ENCODE measurements around the gene MMP24. TPM values are rescaled to one million over a fixed set of nuclear protein-coding genes. Genes with fewer than 3 reads are reported as not detected.
"Not testable (repeated sequence)": the region's sequence is repeated elsewhere in the genome, so short reads cannot be mapped to it uniquely, and the experiment has no call there.

The MMP24 gene
- under 1 TPM in 1 of 2 experiments, not detected in 1; 0.04 TPM for total RNA-seq

DNA sequence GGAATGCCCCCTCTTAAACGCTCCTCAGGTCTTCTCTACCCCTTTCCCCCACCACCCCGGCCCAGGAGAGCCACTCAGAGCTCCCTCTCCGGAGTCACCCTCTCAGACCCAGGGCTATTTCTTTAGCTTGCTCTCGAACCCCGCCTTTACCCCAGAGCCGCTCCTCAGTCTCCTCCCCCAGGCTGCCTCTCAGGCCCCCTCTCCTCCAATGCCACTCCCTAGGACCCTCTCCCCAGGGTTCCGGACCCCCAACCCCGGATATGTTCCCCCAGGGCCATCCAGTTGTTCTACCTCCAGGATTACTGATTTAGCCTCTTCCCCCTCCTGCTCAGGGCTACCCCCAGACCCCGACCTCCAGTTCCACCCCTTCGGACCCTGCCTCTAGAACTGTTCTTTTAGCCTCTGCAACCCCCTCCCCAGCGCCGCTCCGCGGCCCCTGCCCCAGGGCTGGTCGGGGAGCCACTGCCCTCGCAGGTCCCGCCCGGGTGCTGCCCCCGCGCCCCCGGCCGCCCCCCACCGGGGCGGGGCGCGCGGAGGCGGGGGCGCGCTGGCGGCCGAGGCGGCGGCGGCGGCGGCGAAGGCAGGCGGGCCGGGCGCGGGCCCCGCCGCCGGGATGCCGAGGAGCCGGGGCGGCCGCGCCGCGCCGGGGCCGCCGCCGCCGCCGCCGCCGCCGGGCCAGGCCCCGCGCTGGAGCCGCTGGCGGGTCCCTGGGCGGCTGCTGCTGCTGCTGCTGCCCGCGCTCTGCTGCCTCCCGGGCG lies at the start of gene MMP24:
Gene MMP24, plus strand, starts transcription at position 565 of the 758 bp plus-strand sequence. Its CDS starts 49 bp downstream, at position 614.
- POLR2A ChIA-PET = interaction anchor here (0.5 to 0.7 kb wide), 2 partner anchors 100 to 228 kb away, joined by 3 to 8 read pairs; no protein-coding TSS in a partner anchor
- CTCF ChIA-PET = no interaction called here

- ChIA-PET POLR2A (no interaction called here), CTCF (interaction anchor here (0.6 to 0.7 kb wide), 3 partner anchors 43 to 407 kb away, joined by 3 to 5 read pairs (median 3); no protein-coding TSS in a partner anchor)
These were observed 46.9 kb upstream of the MMP24 start for GRCh38 chr20:35179292-35180212.

DNA sequence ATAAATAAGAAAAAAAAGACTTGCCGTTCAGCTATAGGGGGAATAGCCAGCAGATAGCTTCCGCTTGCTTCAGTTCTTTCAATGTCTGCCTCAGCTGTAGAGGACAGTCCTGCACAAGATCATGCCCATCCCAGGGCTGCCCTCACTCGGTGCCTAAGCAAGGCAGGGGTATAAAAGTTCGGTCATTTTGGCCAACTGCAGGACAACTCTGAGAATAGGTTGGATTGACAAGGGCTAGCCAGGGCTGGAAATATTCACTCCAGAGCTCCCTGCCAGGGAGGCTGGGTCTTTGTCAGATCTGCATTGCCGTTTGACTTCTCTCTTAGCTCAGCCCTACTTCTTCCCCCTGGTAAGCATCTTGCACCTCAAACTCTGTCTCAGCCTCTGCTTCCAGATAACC lies 46.2 kb upstream of the MMP24 start:
- ChIA-PET POLR2A (no interaction called here), CTCF (no interaction called here)

DNA sequence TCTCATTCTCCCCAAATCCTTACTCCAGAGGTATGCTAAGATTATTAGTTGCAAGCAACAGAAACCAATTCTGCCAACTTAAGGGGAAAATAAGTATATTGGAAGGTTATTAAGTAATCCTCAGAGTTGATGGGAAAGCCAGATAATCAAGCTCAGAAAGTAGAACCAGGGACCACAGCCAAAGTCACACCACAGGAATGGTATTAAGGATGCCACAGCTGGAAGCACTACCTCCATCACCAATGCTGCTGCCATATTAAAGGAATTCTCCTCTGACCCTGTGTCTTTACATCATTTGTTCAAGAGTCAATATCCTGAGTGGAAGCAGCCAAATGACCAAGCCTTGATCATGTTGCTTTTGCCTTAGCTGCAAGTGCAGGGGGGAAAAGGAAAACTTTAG lies 44.8 kb upstream of the MMP24 start:
- ChIA-PET POLR2A (no interaction called here), CTCF (no interaction called here)

DNA sequence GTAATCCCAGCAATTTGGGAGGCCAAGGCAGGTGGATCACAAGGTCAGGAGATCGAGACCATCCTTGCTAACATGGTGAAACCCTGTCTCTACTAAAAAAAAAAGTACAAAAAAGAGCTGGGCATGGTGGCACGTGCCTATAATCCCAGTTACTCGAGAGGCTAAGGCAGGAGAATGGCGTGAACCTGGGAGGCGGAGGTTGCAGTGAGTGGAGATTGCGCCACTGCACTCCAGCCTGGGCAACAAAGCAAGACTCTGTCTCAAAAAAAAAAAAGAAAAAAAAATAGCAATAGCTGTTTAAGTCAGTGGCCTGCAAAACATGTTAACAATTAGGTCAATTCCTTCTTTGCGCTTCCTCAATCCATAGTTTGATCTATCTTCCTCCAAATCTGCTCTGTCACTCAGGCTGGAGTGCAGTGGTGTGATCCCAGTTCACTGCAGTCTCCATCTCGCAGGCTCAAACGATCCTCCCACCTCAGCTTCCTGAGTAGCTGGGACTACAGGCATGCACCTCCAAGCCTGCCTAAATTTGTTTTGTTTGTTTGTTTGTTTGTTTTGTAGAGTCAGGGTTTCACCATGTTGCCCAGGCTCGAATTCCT lies 39.7 kb upstream of the MMP24 start:
- POLR2A ChIA-PET, CTCF ChIA-PET: not testable (repeated sequence)

DNA sequence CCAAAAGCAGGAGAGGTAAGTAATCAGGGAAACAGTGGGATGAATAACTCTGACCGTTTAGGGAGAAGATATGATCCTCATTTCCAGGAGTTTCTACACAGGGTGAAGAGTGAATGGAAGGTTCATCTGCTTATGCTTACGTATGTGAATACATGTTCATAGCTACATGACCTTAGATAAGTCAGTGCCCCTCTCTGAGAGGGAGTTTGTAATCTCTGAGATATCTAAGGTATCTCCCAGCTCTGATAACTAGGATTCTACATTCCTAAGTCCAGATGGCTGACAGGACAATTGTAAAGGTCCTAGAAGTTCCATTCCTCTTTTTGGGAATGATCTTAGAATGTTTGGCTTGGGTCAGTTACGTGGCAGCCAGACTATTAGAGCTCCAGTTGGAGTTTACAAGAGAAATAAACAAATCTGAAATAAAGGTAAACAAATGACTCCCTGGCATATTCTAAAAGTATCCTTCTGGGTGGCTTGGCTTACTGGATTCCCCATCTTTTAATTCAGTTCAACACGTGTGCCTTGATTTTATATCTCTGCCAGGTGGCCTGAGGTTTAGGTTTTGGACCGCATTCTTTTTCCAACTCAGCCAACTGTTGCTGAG lies 38.8 kb upstream of the MMP24 start:
- CTCF ChIA-PET = no interaction called here
- POLR2A ChIA-PET = no interaction called here

DNA sequence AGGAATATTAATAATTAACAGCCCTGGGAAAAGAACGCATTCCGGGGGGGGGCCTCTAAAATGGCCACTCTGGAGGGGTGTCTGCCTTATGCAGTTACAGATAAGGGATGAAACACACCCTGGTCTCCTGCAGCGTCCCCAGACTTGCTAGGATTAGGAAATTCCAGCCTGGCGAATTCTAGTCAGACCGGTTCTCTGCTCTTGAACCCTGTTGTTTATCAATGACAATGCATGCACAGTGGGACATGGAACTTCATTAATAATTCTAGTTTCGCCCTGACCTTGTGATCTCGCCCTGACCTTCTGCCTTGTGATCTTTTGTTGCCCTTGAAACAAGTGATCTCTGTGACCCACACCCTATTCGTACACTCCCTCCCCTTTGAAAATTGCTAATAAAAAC lies 37.3 kb upstream of the MMP24 start:
- POLR2A ChIA-PET, CTCF ChIA-PET: not testable (repeated sequence)

GRCh38 chr20:35190556-35190955 lies 35.9 kb upstream of the MMP24 start:
- POLR2A ChIA-PET = no interaction called here
- CTCF ChIA-PET = no interaction called here

DNA sequence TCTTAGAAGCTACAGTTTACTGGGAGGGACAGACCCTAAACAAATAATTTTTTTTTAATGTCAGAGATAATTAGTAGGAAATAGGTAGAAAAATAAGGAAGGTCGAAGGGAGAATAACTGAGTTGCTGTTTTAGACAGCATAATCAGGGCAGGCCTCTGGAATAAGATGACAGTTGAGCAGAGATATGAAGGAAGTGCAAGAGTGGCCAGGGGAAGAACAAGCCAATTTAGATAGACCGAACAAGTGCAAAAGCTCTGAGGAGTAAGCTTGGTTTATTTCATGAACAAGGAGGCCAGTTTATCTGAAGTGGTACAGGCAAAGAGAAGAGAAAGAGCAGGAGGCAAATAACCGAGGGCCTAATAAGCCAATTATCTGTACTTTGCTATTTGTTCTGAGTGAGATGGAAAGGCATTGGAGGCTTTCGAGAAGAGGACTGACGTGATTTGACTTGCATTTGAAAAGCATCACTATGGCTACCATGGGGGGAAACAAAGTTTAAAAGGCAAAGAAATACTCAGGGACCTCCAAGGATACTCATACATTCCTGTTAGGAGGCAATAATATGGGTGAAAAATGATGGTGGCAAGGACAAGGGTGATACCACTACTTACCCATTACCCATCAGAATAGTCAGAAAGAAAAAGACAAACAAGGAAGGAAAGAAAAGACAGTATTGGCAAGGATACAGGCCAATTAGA lies 34.9 kb upstream of the MMP24 start:
- ChIA-PET CTCF (interaction anchor here (0.9 kb wide), 1 partner anchor 47 kb away, joined by 3 read pairs; no protein-coding TSS in a partner anchor), POLR2A (no interaction called here)

DNA sequence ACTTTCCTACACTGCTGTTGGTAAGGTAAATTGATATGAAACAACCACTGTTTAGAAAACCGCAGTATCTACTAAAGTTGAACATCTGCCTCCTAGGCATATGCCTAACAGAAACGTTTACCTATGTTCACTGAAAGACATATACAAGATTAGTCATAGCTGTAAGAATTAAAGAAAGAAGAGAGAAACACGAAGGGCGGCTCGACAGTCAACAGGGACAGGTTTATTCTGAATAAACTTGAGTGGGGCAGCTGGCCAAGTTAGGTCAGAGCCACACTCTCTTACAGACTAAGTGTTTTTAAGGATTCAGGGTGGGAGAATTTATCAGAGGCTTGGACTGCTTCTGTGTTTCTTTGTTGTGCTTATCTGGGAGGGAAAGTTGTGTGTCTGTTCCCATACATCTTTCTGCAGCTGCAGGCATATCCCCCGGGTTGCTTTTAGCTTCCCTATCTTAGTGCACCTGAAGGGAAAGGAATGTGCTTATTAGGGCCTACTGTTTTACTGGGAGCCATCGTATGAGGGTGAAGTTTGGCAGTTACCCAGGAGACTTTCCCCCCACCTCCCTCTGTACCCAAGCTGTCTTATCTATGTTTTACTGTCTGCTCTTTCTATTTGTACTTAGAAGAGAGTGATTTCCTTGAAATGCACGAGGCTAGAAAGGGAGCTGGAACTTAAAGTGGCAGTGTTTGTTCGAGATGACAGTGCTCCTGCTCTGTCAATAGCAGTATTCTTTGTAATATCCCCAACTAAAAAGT lies 34.2 kb upstream of the MMP24 start:
- POLR2A ChIA-PET = no interaction called here
- CTCF ChIA-PET = interaction anchor here (0.9 to 1.5 kb wide), 2 partner anchors 48 to 96 kb away, joined by 3 to 5 read pairs; no protein-coding TSS in a partner anchor

DNA sequence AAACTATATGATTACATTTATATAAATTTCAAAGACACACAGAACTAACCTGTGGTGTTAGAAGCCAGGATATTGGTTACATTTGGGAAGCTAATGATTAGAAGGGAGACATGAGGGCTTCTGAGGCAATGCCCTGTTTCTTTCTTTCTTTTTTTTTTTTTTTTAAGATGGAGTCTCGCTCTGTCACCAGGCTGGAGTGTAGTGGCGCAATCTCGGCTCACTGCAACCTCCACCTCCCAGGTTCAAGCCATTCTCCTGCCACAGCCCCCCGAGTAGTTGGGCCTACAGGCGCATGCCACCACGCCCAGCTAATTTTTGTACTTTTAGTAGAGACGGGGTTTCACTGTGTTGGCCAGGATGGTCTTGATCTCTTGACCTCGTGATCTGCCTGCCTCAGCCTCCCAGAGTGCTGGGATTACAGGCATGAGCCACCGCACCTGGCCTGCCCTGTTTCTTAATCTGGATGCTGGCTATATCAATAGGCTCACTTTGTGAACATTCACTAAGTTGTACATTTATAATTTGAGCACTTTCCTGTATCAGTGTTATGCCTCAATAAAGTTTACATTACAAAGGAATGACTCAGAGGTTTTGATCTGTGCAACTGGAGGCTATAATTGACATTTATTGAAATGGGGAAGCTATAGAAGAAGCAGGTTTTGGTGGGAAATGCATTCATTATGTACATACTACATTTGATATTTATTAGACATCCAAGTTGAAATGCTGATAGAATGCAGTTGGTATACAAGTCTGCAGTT lies 33.3 kb upstream of the MMP24 start:
- CTCF ChIA-PET = interaction anchor here (1.0 to 1.5 kb wide), 2 partner anchors 45 to 97 kb away, joined by 3 to 5 read pairs; no protein-coding TSS in a partner anchor
- POLR2A ChIA-PET = not testable (repeated sequence)

GRCh38 chr20:35196313-35196712 lies 30.2 kb upstream of the MMP24 start:
- CTCF ChIA-PET = no interaction called here
- POLR2A ChIA-PET = no interaction called here

DNA sequence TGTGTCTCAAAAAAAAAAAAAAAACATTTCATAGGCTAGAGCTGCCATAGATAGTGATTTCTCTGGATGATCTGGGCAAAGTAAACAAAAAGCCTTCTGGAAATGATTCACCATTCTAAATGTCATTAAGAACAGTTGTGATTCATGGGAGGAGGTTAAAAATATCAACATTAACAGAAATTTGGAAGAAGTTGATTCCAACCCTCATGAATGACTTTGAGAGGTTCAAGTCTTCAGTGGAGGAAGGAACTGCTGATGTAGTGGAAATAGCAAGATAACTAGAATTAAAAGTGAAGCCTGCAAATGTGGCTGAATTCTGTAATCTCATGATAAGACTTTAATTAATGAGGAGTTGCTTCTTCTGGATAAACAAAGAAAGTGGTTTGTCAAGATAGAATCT lies 26.8 kb upstream of the MMP24 start:
- ChIA-PET POLR2A (no interaction called here), CTCF (no interaction called here)

GRCh38 chr20:35200267-35200666 lies 26.2 kb upstream of the MMP24 start:
- ChIA-PET POLR2A (no interaction called here), CTCF (no interaction called here)

- CTCF ChIA-PET, POLR2A ChIA-PET: not testable (repeated sequence)
These were observed 25.0 kb upstream of the MMP24 start for GRCh38 chr20:35201467-35201866.

- CTCF ChIA-PET = interaction anchor here (4.0 kb wide), 1 partner anchor 112 kb away, joined by 35 read pairs; the partner anchor contains the start of gene TRPC4AP
These were observed 19.7 kb upstream of the MMP24 start for GRCh38 chr20:35206802-35207201.

DNA sequence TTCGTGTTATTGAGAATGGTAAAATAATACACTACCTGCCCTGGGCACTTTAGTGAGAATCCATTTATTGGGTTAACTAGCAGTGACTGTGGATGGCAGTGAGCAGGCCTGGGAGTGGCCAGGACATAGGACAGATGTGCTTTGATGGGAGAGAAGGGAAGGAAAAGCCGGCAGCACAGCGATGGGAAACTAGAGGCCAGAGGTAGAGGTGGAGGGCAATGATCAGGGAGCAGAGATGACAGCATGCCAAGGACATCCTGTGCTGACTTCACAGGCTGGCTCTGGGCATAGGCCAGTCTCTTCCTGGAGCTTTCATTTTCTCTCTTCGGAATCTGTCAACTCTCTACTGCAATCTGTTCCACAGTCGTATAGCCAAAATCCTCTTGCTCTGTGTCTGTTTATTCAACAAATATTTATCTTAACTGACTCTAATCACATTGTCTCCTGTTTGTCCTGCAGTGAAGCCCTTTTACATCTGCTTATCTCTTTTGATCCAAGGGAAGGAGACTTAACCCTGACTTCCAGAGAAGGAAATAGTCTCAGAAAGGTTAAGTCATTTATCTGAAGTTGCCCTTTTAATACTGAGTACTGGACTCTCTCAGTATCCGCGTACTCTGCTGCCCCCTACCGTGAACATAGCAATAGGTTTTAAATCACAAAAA lies 18.4 kb upstream of the MMP24 start:
- POLR2A ChIA-PET = no interaction called here
- CTCF ChIA-PET = interaction anchor here (0.6 to 4.0 kb wide), 5 partner anchors 17 to 129 kb away, joined by 3 to 35 read pairs (median 5); partner anchors contain the start of genes EDEM2 and TRPC4AP

More at GRCh38 chr20:35206802-35207201, 19.7 kb upstream of the MMP24 start:
- POLR2A ChIA-PET = no interaction called here
